SK-N-SH treated with all-trans-retinoic acid at 6 μM for 48 hours (cell line): ENCODE measurements around the gene FLII.

ENCODE experiments used
- ATAC-seq: fragments of 200-7000 bp; cut with Tn5 transposase; 3 replicates; pipeline ENCODE4 v1.9.1; 2020; ENCODE audit warnings: mild to moderate bottlenecking, moderate library complexity
- ARNTL ChIP-seq: fragments of 450-650 bp; formaldehyde crosslinking; IDR thresholded peaks from 2 replicates; pipeline ENCODE4 v1.5.0; 2020; ENCODE audit warnings: low read depth, mild to moderate bottlenecking, moderate library complexity, borderline replicate concordance
- BACH2 ChIP-seq: fragments of 250-450 bp; sonication (Bioruptor Pico); IDR thresholded peaks from 2 replicates; pipeline ENCODE4 v1.9.0; 2021; ENCODE audit warnings: mild to moderate bottlenecking, borderline replicate concordance
- CREB5 ChIP-seq: fragments of 250-450 bp; sonication (Bioruptor Pico); IDR thresholded peaks from 2 replicates; pipeline ENCODE4 v1.5.1; 2020; ENCODE audit warnings: low read depth, mild to moderate bottlenecking, moderate library complexity
- CSDC2 ChIP-seq: fragments of 250-450 bp; sonication (Bioruptor Pico); IDR thresholded peaks from 2 replicates; pipeline ENCODE4 v1.5.0; 2020; ENCODE audit warnings: mild to moderate bottlenecking, moderate library complexity
- ESRRG ChIP-seq: fragments of 250-450 bp; sonication (Bioruptor Pico); IDR thresholded peaks from 2 replicates; pipeline ENCODE4 v1.6.1; 2021; ENCODE audit warnings: mild to moderate bottlenecking
- ISL1 ChIP-seq: fragments of 250-450 bp; sonication (Bioruptor Pico); IDR thresholded peaks from 2 replicates; pipeline ENCODE4 v2.1.2; 2022; ENCODE audit warnings: mild to moderate bottlenecking, moderate library complexity
- OSR1 ChIP-seq: fragments of 250-450 bp; sonication (Bioruptor Pico); IDR thresholded peaks from 2 replicates; pipeline ENCODE4 v1.8.0; 2022; ENCODE audit warnings: moderate library complexity, mild to moderate bottlenecking, inconsistent platforms
- PATZ1 ChIP-seq: fragments of 250-450 bp; sonication (Bioruptor Pico); IDR thresholded peaks from 2 replicates; pipeline ENCODE4 v1.8.0; 2020; ENCODE audit warnings: mild to moderate bottlenecking, moderate library complexity, borderline replicate concordance
- POU6F1 ChIP-seq: fragments of 250-450 bp; sonication (Bioruptor Pico); IDR thresholded peaks from 2 replicates; pipeline ENCODE4 v1.8.0; 2021; ENCODE audit warnings: low read depth, mild to moderate bottlenecking, moderate library complexity, borderline replicate concordance
- PPARA ChIP-seq: fragments of 250-450 bp; sonication (Bioruptor Pico); IDR thresholded peaks from 2 replicates; pipeline ENCODE4 v1.5.0; 2020; ENCODE audit warnings: mild to moderate bottlenecking, borderline replicate concordance
- RARB ChIP-seq: fragments of 250-450 bp; sonication (Bioruptor Pico); IDR thresholded peaks from 2 replicates; pipeline ENCODE4 v1.8.0; 2021; ENCODE audit warnings: mild to moderate bottlenecking, moderate library complexity
- SNAI2 ChIP-seq: fragments of 250-450 bp; sonication (Bioruptor Pico); IDR thresholded peaks from 2 replicates; pipeline ENCODE4 v1.5.0; 2020; ENCODE audit warnings: mild to moderate bottlenecking, moderate library complexity
- TCF4 ChIP-seq: fragments of 250-450 bp; sonication (Bioruptor Pico); IDR thresholded peaks from 2 replicates; pipeline ENCODE4 v1.8.0; 2021; ENCODE audit warnings: mild to moderate bottlenecking, moderate library complexity, borderline replicate concordance
- TOX ChIP-seq: fragments of 250-450 bp; sonication (Bioruptor Pico); IDR thresholded peaks from 2 replicates; pipeline ENCODE4 v1.8.0; 2021; ENCODE audit warnings: mild to moderate bottlenecking, moderate library complexity, borderline replicate concordance
- TSHZ2 ChIP-seq: fragments of 250-450 bp; sonication (Bioruptor Pico); IDR thresholded peaks from 2 replicates; pipeline ENCODE4 v1.5.0; 2020; ENCODE audit warnings: mild to moderate bottlenecking, moderate library complexity
- ZC3H10 ChIP-seq: fragments of 250-450 bp; sonication (Bioruptor Pico); IDR thresholded peaks from 2 replicates; pipeline ENCODE4 v1.5.1; 2021; ENCODE audit warnings: mild to moderate bottlenecking, moderate library complexity
- ZFP30 ChIP-seq: fragments of 450-650 bp; formaldehyde crosslinking; IDR thresholded peaks from 2 replicates; pipeline ENCODE4 v1.5.0; 2022; ENCODE audit warnings: mild to moderate bottlenecking, moderate library complexity
- ZNF565 ChIP-seq: fragments of 450-650 bp; formaldehyde crosslinking; conservative IDR thresholded peaks from 2 replicates; pipeline ENCODE4 v1.5.0; 2020; ENCODE audit warnings: low read depth, mild to moderate bottlenecking, moderate library complexity
- ZNF70 ChIP-seq: fragments of 450-650 bp; formaldehyde crosslinking; IDR thresholded peaks from 2 replicates; pipeline ENCODE4 v1.5.0; 2020; ENCODE audit warnings: mild to moderate bottlenecking, moderate library complexity
- ZNF8 ChIP-seq: fragments of 450-650 bp; formaldehyde crosslinking; IDR thresholded peaks from 2 replicates; pipeline ENCODE4 v1.5.0; 2020; ENCODE audit warnings: mild to moderate bottlenecking, moderate library complexity

FLII gene

GRCh38 chr17:18227635-18228034 lies 30.9 kb downstream of the FLII start (continued):
- TF ChIP-seq CREB5 (CRISPR knock-in tag) (no peak), ISL1 (no peak), RARB (CRISPR knock-in tag) (no peak), ESRRG (CRISPR knock-in tag) (no peak), TSHZ2 (CRISPR knock-in tag) (no peak), CSDC2 (CRISPR knock-in tag) (no peak), ARNTL (CRISPR knock-in tag) (no peak), TCF4 (no peak), ZC3H10 (no peak)

GRCh38 chr17:18226284-18226945 lies 32.1 kb downstream of the FLII start:
- ATAC-seq = peak; percentile 10
- TF ChIP-seq BACH2 (CRISPR knock-in tag) (no peak), ESRRG (CRISPR knock-in tag) (no peak), PATZ1 (no peak), ZFP30 (CRISPR knock-in tag) (no peak), ZNF565 (no peak), ZNF70 (CRISPR knock-in tag) (no peak), CREB5 (CRISPR knock-in tag) (no peak), ZNF8 (no peak), OSR1 (CRISPR knock-in tag) (no peak), TSHZ2 (CRISPR knock-in tag) (no peak), SNAI2 (no peak), TCF4 (no peak), ARNTL (CRISPR knock-in tag) (no peak), RARB (CRISPR knock-in tag) (no peak), ISL1 (no peak), TOX (no peak), ZC3H10 (no peak), POU6F1 (CRISPR knock-in tag) (no peak), PPARA (no peak)
